ENCODE results near the gene CA14.

DNA sequence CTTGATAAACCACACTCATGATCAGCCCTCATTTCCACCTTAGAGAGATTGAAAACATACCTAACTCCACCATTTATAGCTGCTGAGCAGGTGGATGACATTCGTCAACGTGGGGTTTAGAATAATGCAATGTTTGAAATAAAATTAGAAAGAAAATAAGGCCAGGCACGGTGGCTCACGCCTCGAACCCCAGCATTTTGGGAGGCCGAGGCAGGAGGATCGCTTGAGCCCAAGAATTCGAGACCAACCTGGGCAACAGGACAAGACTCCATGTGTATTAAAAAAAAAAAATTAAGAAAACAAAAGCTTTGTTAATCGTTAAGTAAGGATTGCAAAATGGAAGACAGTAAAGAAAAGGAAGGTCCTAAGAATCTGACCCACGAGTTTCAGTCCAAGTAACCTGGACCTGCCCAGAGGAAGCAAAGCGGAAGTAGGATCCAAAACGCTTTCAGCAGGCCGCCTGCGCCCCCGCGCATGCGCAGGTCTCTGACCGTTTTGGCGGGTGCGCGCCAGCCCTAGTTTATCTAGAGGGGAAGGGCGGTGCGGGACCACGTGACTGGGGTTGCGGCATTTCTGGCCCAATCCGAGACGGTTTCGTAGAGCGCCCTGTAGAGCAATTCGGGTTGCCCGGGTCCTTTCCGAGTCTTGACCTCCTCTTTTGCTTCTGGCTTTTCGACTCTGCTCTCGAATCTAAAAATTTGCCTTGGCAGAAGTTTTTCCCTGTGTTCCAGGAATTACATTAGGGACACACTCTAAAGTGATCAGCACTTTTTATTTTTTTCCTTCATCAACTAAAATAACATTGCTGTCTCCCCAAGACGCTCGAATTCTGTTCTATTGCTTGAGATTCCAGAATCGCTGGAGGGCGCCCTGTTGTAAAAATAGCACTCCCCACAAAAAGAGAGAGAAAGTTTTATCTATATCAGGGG is 44.1 kb upstream of the CA14 start:
- TF ChIP-seq, protein P1, sequence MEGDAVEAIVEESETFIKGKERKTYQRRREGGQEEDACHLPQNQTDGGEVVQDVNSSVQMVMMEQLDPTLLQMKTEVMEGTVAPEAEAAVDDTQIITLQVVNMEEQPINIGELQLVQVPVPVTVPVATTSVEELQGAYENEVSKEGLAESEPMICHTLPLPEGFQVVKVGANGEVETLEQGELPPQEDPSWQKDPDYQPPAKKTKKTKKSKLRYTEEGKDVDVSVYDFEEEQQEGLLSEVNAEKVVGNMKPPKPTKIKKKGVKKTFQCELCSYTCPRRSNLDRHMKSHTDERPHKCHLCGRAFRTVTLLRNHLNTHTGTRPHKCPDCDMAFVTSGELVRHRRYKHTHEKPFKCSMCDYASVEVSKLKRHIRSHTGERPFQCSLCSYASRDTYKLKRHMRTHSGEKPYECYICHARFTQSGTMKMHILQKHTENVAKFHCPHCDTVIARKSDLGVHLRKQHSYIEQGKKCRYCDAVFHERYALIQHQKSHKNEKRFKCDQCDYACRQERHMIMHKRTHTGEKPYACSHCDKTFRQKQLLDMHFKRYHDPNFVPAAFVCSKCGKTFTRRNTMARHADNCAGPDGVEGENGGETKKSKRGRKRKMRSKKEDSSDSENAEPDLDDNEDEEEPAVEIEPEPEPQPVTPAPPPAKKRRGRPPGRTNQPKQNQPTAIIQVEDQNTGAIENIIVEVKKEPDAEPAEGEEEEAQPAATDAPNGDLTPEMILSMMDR (IDR thresholded peaks at IDR 0.05) = peak; percentile 35 to 44 (median 40)
- no peak for TF ChIP-seq POLR2A (IDR thresholded peaks at IDR 0.05; ENCODE audit: low read depth)
- TF ChIP-seq POLR2AphosphoS5 (IDR thresholded peaks at IDR 0.05) = peak; percentile 86 to 90
- no peak for TF ChIP-seq EP300 (IDR thresholded peaks at IDR 0.05)

Measured in esophagus muscularis mucosa (tissue), 4 donors.